Uterus (tissue), 4 donors: ENCODE results near the gene NUP58. TPM values are rescaled to one million over a fixed set of nuclear protein-coding genes. Genes with fewer than 3 reads are reported as not detected.

Experiments used
- total RNA-seq, 4 donors: library from RNA; depleted of rRNA in 3 of 4; stranded (reverse); fragments of >200 nt in 3 of 4; gene quantifications; one replicate each; pipeline versions ENCODE4 v1.1.0 to v1.2.4, GENCODE V29; 2014 to 2023
- donor health status: DM: yes; HTN: yes; CAD: no.

The NUP58 gene
- total RNA-seq, 4 donors from 2014 or later: 49.7 to 130 (median 61.1) TPM

Other genes with a start within 250 kb of the NUP58 start
- gene PABPC3, start 205.5 kb upstream of the NUP58 start, total RNA-seq: 1 to 10 TPM in 1 of 4 donors, under 1 TPM in 2, not detected in 1; 0.14 to 1.0 (median 0.15) TPM
- gene AMER2, start 129.3 kb upstream of the NUP58 start, total RNA-seq: 1 to 10 TPM in 1 of 4 donors, under 1 TPM in 1, not detected in 2; 0.09 to 2.4 TPM
- gene MTMR6, start 14.1 kb upstream of the NUP58 start, total RNA-seq: 10 to 100 TPM in 3 of 4 donors, 1 to 10 TPM in 1; 10.0 to 36.4 (median 27.3) TPM
- gene ATP8A2, start 70.3 kb downstream of the NUP58 start, total RNA-seq: 10 to 100 TPM in 1 of 4 donors, under 1 TPM in 1, not detected in 2; 0.64 to 21.4 TPM